HG03460 (cell line): Measurements from ENCODE around the gene HTR3E.
"Not testable (repeated sequence)": the region's sequence is repeated elsewhere in the genome, so short reads cannot be mapped to it uniquely, and the experiment has no call there.

Source experiments
- ATAC-seq: cut with Tn5 transposase; IDR thresholded peaks from one replicate; pipeline ENCODE4 v1.9.1; 2021; ENCODE audit not compliant: unreplicated experiment

HTR3E gene

GRCh38 chr3:184096811-184097383 is at the start of gene HTR3E:
HTR3E (plus strand) TSS chr3:184097064; CDS start chr3:184097530, 466 bp downstream.
- no peak for ATAC-seq

DNA sequence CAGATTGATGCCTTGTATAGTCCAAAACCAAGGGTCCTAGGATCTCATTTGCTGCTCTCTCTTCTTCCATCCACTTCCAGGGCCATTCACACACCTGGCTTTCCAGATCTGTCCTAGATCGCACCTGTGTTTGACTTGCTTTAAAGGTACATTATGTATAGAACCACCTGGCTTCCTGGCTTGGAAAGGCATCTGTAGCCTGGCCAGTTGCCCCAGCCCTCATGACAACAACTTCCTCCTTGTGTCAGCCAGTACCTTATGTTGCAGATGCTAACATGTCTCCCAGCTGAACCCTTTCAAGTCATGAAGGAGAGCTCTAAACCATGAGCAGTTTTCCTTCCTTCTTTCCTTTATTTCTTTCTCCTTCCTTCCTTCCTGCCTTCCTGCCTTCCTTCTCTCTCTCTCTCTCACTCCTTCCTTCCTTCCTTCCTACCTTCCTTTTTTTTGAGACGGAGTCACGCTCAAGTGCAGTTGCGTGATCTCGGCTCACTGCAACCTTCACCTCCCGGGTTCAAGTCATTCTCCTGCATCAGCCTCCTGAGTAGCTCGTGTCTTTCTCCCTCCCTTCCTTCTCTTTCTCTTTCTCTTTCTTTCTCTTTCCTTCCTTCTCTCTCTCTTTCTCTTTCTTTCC is 46.5 kb upstream of the HTR3E start:
- no peak for ATAC-seq

GRCh38 chr3:184052767-184053166 is 44.1 kb upstream of the HTR3E start, which contains the start of gene HTR3C:
HTR3C (plus strand) TSS chr3:184053047; CDS start chr3:184053081, 34 bp downstream.
- no peak for ATAC-seq

DNA sequence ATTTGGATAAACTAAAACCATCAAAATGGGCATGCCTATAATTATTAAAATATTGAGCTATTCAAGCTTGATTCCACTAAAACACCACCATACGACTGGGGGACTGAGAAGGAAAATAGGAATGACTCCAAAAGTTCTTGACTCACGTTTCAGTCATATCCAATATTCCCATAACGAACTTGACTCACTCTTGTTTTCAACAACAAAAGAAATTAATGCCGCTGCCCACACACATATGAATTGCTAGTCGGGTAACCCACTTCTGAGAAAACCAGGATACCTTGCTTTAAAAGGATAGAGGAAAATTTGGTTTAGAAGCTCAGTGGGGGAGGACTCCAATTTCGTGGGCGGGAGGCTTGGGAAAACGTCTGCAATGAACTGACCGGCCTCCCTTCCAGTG is 38.8 kb upstream of the HTR3E start:
- no peak for ATAC-seq

GRCh38 chr3:184059424-184059823 is 37.4 kb upstream of the HTR3E start:
- ATAC-seq = no peak

GRCh38 chr3:184062637-184063036 is 34.2 kb upstream of the HTR3E start:
- no peak for ATAC-seq

DNA sequence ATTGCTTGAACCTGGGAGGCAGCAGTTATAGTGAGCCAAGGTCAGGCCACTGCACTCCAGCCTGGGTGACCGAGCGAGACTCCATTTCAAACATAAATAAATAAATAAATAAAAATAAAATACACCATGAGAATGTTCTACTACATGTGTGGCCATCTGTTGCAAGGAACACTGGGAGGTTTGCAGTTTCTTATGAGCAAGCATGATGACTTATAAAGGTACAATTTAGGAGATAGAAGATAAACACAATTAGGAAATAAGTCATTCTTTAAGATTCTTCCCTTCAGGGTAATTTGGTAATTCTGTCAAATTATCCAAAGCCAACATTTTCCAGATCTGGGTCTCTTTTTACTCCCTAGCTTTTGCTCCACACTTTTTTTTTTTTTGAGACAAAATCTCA is 30.7 kb upstream of the HTR3E start:
- no peak for ATAC-seq

DNA sequence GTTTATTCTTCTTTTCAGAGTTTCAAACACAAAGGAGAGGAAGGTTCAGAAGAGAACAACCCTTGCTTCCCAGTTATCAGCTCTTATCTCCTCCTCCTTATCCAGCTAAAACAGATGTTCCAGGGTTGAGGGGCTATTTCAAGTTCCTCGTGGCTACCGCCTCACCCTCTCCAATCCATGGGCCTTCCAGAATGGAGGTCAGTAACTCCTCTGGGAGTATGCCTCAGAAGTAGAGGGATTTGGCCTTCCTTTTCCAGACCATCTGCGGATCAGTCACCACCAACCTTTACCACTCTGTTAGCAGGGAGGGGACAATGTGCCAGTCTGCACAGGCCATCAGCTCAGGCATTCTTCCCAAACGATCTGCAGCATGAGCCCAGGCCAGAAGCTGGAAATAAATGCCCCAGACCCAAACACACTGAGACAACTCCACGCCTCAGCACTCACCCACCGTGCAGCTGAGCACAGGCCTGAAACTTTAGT is 29.2 kb upstream of the HTR3E start:
- ATAC-seq = no peak

DNA sequence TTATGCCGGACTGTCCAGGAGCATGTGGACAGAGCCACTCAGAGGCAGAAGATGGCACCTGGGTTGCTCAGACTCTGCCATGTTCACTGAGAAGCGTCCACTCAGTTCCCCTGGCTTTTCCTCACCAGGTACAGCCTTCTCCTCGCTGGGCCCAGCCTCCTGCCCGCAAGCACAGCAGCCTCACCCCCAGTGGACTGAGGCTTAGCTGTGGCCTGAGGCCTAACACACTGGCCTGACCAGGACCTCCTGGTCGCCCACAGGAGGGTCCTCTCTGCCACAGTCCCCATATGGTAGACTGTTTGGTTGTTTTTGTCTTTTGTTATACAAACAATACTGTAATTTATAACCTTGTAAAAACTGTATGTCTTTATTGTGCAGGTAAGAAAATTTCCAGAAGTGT is 28.5 kb upstream of the HTR3E start:
- no peak for ATAC-seq

DNA sequence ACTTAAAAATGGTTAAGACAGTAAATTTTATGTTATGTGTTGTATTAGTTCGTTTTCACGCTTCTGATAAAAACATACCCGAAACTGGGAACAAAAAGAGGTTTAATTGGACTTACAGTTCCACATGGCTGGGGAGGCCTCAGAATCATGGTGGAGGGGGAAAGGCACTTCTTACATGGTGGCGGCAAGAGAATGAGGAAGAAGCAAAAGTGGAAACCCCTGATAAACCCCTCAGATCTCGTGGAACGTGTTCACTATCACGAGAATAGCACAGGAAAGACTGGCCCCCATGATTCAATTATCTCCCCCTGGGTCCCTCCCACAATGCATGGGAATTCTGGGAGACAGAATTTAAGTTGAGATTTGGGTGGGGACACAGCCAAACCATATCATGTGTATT is 25.7 kb upstream of the HTR3E start:
- ATAC-seq = not testable (repeated sequence)

GRCh38 chr3:184073621-184074020 is 23.2 kb upstream of the HTR3E start:
- ATAC-seq = no peak

DNA sequence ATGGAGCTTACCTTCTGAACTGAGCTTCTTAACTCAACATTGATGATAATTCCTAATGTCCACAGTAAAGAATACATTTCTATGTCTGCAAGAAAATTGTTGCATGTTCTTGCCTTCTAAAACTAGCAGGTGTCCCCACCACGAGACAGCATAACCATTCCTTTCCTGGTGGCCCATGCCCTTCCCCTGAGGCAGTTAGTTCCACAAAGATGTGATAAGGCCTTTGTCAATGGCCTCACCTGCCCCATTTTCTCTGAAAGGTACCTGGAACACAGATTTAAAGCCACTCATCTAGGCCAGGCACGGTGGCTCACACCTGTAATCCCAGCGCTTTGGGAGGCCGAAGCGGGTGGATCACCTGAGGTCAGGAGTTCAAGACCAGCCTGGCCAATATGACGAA is 21.0 kb upstream of the HTR3E start:
- no peak for ATAC-seq

DNA sequence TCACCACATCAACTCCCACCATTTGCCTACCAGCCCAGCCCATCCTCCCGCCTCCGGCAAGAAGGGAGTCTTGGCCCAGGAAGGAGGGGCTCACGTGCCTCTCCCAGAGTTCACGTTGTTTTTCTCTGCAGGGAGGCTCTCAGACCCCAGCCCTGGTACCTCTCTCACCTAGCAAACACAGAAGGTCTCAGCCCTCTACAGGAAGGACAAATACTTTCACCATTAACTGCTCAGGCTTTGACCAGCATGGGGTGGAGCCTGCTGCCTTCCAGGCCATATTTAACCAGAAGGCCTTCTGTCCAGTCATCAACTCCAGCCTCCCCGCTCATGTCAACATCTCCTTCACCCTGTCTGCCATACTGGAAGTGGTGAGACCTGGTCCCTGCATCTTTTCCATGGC is 19.0 kb upstream of the HTR3E start:
- ATAC-seq = no peak

DNA sequence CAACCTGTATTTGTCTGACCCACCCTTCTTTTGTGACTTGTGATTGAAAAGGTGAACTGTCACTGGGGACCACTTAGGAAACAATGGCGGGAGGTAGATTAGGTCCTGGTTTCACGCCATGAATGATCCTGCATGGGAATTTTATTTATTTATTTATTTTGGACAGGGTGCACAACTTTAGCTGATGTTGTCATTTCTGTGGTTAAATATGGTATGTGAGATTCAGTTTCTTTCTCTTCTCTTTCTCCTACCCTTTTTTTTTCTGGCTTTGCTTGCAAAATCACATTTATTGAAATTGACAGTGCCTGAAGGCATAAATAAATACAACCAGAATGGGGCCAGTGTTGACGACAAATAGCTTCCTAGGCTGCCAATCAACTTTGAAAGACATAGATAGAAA is 18.0 kb upstream of the HTR3E start:
- ATAC-seq = no peak

DNA sequence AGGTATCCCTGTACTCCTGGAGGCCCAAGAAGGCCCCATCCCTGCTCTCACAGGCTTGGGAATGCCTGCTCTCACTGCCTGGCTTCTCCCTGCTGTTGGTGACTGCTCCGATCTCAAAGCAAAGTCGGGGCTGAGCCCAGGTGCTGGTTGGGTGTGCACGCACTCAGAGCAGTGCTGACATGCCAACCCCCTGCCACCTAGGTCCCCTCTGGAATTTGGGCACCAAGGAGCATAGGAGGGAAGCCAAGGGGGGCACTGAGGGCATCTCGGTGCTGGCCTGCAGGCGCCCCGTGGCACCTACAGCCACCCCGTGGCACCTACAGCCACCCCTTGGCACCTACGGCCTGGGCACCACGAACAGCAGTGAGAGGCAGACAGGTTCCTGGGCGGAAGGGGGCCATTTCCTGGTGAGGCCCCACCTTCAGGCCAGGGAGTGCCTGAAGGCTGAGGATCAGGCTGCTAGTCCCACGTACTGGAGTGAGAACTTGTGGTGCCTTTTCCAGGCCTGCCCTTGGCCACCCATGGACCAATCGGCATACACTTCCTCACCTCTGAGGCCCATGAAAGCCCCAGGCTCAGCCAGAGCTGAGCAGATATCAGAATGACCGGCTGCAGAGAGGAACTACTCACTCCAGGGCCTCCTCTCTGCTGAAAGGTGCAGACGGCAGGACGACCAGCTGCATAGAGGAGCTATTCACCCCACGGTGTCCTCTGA is 15.6 kb upstream of the HTR3E start:
- ATAC-seq = no peak

DNA sequence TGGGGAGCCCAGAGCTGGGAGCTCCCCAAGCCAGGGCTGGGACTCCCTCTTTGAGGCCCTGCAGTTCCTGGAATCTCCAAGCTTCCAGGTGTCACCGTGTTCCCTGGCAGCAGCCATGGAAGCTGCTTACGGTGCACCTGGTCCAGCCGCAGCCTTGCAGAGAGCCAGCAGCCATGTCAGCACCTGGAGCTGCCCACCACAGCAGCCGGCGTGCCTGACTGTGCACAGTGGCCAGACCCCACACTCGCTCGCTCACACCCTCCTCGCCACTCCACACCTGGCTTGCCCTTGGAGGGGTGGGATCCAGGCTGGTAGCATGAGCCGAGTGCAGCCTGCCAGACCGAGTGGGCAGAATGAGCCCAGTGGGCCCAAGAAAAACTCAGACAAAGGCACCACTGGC is 14.8 kb upstream of the HTR3E start:
- no peak for ATAC-seq

DNA sequence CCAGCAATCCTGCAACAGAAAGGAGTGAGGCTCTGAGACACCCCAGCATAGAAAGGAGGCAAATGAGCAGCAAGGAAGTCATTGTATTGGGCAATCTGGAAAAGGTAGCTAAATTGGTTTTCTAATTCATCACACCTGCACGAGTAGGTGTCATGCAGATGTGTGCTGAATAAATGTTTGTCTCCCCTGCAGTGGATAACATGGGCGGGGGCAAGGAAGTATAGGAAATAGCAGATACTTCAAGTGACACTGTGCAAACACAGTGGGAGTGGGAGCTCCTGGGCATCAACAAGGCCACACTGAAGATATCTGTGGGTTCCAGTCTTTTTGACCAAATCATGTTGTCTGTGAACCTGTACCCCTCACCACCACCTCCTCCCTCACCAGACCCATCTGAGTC is 14.4 kb upstream of the HTR3E start:
- no peak for ATAC-seq

DNA sequence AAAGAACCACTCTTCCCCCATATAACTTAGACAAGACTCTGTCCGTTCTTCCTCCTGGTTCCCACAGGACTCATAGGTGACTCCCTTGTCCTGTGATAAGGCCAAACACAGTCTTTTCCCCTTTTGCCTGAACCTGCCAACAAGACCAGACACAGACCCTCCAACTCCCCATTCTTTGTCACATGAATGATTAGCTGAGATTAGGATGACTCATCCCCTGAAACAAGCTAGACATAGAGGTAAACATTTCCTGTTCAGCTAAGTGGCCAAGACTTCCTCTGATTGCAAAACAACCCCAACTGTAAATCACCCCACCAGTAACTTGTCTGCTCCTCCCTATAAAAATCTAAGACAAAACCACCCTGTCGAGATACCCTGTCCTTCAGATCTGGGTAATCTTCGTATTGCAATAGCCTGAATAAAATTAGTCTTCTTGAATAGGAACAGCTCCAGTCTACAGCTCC is 11.4 kb upstream of the HTR3E start:
- no peak for ATAC-seq

- no peak for ATAC-seq
These were observed 4.7 kb upstream of the HTR3E start for GRCh38 chr3:184092199-184092598.

GRCh38 chr3:184097556-184097955 is 692 bp downstream of the HTR3E start:
- no peak for ATAC-seq

- no peak for ATAC-seq
These were observed 3.2 kb downstream of the HTR3E start for GRCh38 chr3:184099806-184100686.
